Breast epithelium (tissue), 3 donors: Measurements from ENCODE around the gene ZNF83.

ENCODE experiments used
- POLR2AphosphoS5 ChIP-seq, 3 donors: sonication (generic); formaldehyde crosslinking; IDR thresholded peaks; one replicate each; pipeline ENCODE4 v1.6.1; 2017; ENCODE audit warnings: antibody characterized with exemption in 3 of 3
- TF ChIP-seq, protein P1 (sequence below), 3 donors: fragments of 450-650 bp; IDR thresholded peaks; one replicate each; pipeline ENCODE4 v1.5.1; 2016 to 2017; ENCODE audit warnings: antibody characterized with exemption in 3 of 3, mild to moderate bottlenecking in 3 of 3, moderate library complexity in 3 of 3

- TF ChIP-seq POLR2AphosphoS5 (IDR thresholded peaks at IDR 0.05), result no peak
- TF ChIP-seq, protein P1, sequence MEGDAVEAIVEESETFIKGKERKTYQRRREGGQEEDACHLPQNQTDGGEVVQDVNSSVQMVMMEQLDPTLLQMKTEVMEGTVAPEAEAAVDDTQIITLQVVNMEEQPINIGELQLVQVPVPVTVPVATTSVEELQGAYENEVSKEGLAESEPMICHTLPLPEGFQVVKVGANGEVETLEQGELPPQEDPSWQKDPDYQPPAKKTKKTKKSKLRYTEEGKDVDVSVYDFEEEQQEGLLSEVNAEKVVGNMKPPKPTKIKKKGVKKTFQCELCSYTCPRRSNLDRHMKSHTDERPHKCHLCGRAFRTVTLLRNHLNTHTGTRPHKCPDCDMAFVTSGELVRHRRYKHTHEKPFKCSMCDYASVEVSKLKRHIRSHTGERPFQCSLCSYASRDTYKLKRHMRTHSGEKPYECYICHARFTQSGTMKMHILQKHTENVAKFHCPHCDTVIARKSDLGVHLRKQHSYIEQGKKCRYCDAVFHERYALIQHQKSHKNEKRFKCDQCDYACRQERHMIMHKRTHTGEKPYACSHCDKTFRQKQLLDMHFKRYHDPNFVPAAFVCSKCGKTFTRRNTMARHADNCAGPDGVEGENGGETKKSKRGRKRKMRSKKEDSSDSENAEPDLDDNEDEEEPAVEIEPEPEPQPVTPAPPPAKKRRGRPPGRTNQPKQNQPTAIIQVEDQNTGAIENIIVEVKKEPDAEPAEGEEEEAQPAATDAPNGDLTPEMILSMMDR (IDR thresholded peaks at IDR 0.05), result no peak
Observed at GRCh38 chr19:52673014-52673413, 34.9 kb upstream of the ZNF83 start.
